ENCODE results near the gene NAA10. TPM values are rescaled to one million over a fixed set of nuclear protein-coding genes. Genes with fewer than 3 reads are reported as not detected.

NAA10 gene
- total and polyA plus RNA-seq, 10 donors = 56.4 to 174 (median 87.8) TPM

- TF ChIP-seq POLR2AphosphoS5 (IDR thresholded peaks at IDR 0.05) = no peak
- no peak for TF ChIP-seq POLR2A (IDR thresholded peaks at IDR 0.05)
- no peak for TF ChIP-seq CTCF (IDR thresholded peaks at IDR 0.05 in 8 of 11, conservative IDR thresholded peaks at IDR 0.05 in 3 of 11)
- Histone ChIP-seq H3K27me3 (replicated peaks in 1 of 7) (no peaks in the 10 kb centered on the region), H3K9me3 (no peaks in the 10 kb centered on the region), H3K36me3 (peaks cover 0 to 37% (median 30%) of the 10 kb centered on the region in 6 donors), H3K4me1 (peaks cover 20 to 68% (median 50%) of the 10 kb centered on the region in 6 donors), H3K27ac (peak overlapping the region in 7 of 8 donors; percentile 65 to 100 (median 99)), H3K4me3 (peak overlapping the region in 1 of 8 donors; percentile 95)
- intact Hi-C loops (cut with DNase I; ENCODE audit: low total_unique reads) = no loop called here
- no peak for DNase-seq
- 63 to 79% (median 74%) methylated on average over 6 to 15 of the region's 15 CpGs for WGBS, 5 donors
Observed at GRCh38 chrX:153966283-153966688, 31.4 kb upstream of the NAA10 start.

GRCh38 chrX:153965406-153965805 is 30.6 kb upstream of the NAA10 start:
- Histone ChIP-seq H3K4me1 (peaks cover 20 to 68% (median 50%) of the 10 kb centered on the region in 6 donors), H3K36me3 (peaks cover 0 to 45% (median 39%) of the 10 kb centered on the region in 6 donors), H3K4me3 (no peak overlapping the region), H3K27ac (peak overlapping the region in 4 of 8 donors; percentile 98 to 99 (median 99)), H3K9me3 (no peaks in the 10 kb centered on the region), H3K27me3 (replicated peaks in 1 of 7) (no peaks in the 10 kb centered on the region)
- intact Hi-C loops (cut with DNase I; ENCODE audit: low total_unique reads) = no loop called here
- TF ChIP-seq POLR2AphosphoS5 (IDR thresholded peaks at IDR 0.05) (no peak), CTCF (IDR thresholded peaks at IDR 0.05 in 8 of 11, conservative IDR thresholded peaks at IDR 0.05 in 3 of 11) (no peak), POLR2A (IDR thresholded peaks at IDR 0.05) (no peak)
- 40 to 76% (median 64%) methylated on average over 2 to 5 of the region's 5 CpGs for WGBS, 5 donors
- DNase-seq = no peak

- no peaks in the 10 kb centered on the region for H3K9me3 ChIP-seq
- TF ChIP-seq POLR2A (IDR thresholded peaks at IDR 0.05) = no peak
- no peak for TF ChIP-seq POLR2AphosphoS5 (IDR thresholded peaks at IDR 0.05)
- TF ChIP-seq CTCF (IDR thresholded peaks at IDR 0.05 in 8 of 11, conservative IDR thresholded peaks at IDR 0.05 in 3 of 11) = no peak
- 61 to 92% (median 89%) methylated on average over 5 to 14 of the region's 14 CpGs for WGBS, 5 donors
- H3K4me3 ChIP-seq = no peak overlapping the region
- no peaks in the 10 kb centered on the region for H3K27me3 ChIP-seq (replicated peaks in 1 of 7)
- H3K4me1 ChIP-seq = peaks cover 20 to 58% (median 43%) of the 10 kb centered on the region in 6 donors
- peak overlapping the region in 1 of 8 donors; percentile 98 for H3K27ac ChIP-seq
- intact Hi-C loops (cut with DNase I; ENCODE audit: low total_unique reads) = no loop called here
- DNase-seq = no peak
- H3K36me3 ChIP-seq = peaks cover 2 to 58% (median 52%) of the 10 kb centered on the region in 6 donors
Observed at GRCh38 chrX:153964105-153964504, 29.3 kb upstream of the NAA10 start.

- WGBS, 5 donors = 88 to 93% (median 90%) methylated on average over 11 to 12 of the region's 12 CpGs; no CpG with 5 or more reads in 1 of the 5 donors
- peaks cover 3 to 64% (median 58%) of the 10 kb centered on the region in 6 donors for H3K36me3 ChIP-seq
Observed at GRCh38 chrX:153963546-153963945, 28.7 kb upstream of the NAA10 start.

More at GRCh38 chrX:153963546-153963945, 28.7 kb upstream of the NAA10 start:
- DNase-seq = peak; percentile 61
- H3K4me3 ChIP-seq = no peak overlapping the region
- no peak overlapping the region for H3K27ac ChIP-seq
- no peak for TF ChIP-seq CTCF (IDR thresholded peaks at IDR 0.05 in 8 of 11, conservative IDR thresholded peaks at IDR 0.05 in 3 of 11)
- TF ChIP-seq POLR2A (IDR thresholded peaks at IDR 0.05) = no peak
- no peak for TF ChIP-seq POLR2AphosphoS5 (IDR thresholded peaks at IDR 0.05)
- H3K9me3 ChIP-seq = no peaks in the 10 kb centered on the region
- peaks cover 18 to 53% (median 38%) of the 10 kb centered on the region in 6 donors for H3K4me1 ChIP-seq
- no peaks in the 10 kb centered on the region for H3K27me3 ChIP-seq (replicated peaks in 1 of 7)
- intact Hi-C loops (cut with DNase I; ENCODE audit: low total_unique reads) = no loop called here

All from spleen (tissue), 11 donors.